PFSK-1 (cell line): ENCODE measurements around the gene CALML4.

ENCODE experiments used
- POLR2AphosphoS5 ChIP-seq: IDR thresholded peaks from 2 replicates; pipeline ENCODE4 v1.6.1; 2012; ENCODE audit warnings: low read depth, mild to moderate bottlenecking, control low read depth, low read length, moderate library complexity
- SIN3A ChIP-seq: IDR thresholded peaks from 2 replicates; pipeline ENCODE4 v1.6.1; 2012; ENCODE audit warnings: mild to moderate bottlenecking, low read length, moderate library complexity, borderline replicate concordance; ENCODE audit not compliant: insufficient read depth
- TAF1 ChIP-seq: IDR thresholded peaks from 2 replicates; pipeline ENCODE4 v1.6.1; 2012; ENCODE audit warnings: low read length, control low read depth, borderline replicate concordance; ENCODE audit not compliant: insufficient read depth
- TF ChIP-seq, protein P1 (sequence below), 2 experiments: IDR thresholded peaks; 2 replicates each; pipeline versions ENCODE4 v1.6.1 to v1.8.0; 2011 to 2012; ENCODE audit warnings: low read depth in 2 of 2, low read length in 2 of 2, control low read depth in 1 of 2, inconsistent platforms in 1 of 2, mild to moderate bottlenecking in 1 of 2, moderate library complexity in 1 of 2; ENCODE audit not compliant: insufficient read depth in 1 of 2

GRCh38 chr15:68190048-68190447, 15.1 kb downstream of the CALML4 start:
- TF ChIP-seq POLR2AphosphoS5 = no peak
- TF ChIP-seq, protein P1, sequence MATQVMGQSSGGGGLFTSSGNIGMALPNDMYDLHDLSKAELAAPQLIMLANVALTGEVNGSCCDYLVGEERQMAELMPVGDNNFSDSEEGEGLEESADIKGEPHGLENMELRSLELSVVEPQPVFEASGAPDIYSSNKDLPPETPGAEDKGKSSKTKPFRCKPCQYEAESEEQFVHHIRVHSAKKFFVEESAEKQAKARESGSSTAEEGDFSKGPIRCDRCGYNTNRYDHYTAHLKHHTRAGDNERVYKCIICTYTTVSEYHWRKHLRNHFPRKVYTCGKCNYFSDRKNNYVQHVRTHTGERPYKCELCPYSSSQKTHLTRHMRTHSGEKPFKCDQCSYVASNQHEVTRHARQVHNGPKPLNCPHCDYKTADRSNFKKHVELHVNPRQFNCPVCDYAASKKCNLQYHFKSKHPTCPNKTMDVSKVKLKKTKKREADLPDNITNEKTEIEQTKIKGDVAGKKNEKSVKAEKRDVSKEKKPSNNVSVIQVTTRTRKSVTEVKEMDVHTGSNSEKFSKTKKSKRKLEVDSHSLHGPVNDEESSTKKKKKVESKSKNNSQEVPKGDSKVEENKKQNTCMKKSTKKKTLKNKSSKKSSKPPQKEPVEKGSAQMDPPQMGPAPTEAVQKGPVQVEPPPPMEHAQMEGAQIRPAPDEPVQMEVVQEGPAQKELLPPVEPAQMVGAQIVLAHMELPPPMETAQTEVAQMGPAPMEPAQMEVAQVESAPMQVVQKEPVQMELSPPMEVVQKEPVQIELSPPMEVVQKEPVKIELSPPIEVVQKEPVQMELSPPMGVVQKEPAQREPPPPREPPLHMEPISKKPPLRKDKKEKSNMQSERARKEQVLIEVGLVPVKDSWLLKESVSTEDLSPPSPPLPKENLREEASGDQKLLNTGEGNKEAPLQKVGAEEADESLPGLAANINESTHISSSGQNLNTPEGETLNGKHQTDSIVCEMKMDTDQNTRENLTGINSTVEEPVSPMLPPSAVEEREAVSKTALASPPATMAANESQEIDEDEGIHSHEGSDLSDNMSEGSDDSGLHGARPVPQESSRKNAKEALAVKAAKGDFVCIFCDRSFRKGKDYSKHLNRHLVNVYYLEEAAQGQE (IDR thresholded peaks at IDR 0.05; ENCODE audit: insufficient read depth in 1 of 2, low read depth in 2 of 2, low read length in 2 of 2) = no peak
- no peak for TF ChIP-seq SIN3A
- no peak for TF ChIP-seq TAF1
